GM23338 (cell line): Measurements from ENCODE around the gene IKZF1. TPM values are rescaled to one million over a fixed set of nuclear protein-coding genes. Genes with fewer than 3 reads are reported as not detected.

Experiments used
- ATAC-seq: fragments of 200-7000 bp; cut with Tn5 transposase; 3 replicates; pipeline ENCODE4 v1.9.1; 2020
- DNase-seq: peaks from one replicate; pipeline ENCODE4 v3.0.0-alpha.2; 2015; ENCODE audit warnings: low spot score
- H2AFZ ChIP-seq: fragments of 200-600 bp; sonication (generic); 2 replicates; pipeline ENCODE4 v1.8.0; 2016; ENCODE audit warnings: antibody characterized with exemption, mild to moderate bottlenecking, moderate library complexity
- H3F3A ChIP-seq: fragments of 200-600 bp; sonication (generic); replicated peaks from 2 replicates; pipeline ENCODE4 v1.8.0; 2017; ENCODE audit warnings: antibody characterized with exemption, mixed run types, low read depth
- H3K27ac ChIP-seq: fragments of 200-600 bp; sonication (generic); 2 replicates; pipeline ENCODE4 v1.6.1; 2016; ENCODE audit warnings: low read depth
- H3K27me3 ChIP-seq: fragments of 200-600 bp; sonication (generic); 2 replicates; pipeline ENCODE4 v1.8.0; 2016; ENCODE audit warnings: mild to moderate bottlenecking, mixed run types, moderate library complexity; ENCODE audit not compliant: insufficient read depth
- H3K36me3 ChIP-seq: fragments of 200-600 bp; sonication (generic); 2 replicates; pipeline ENCODE4 v1.8.0; 2016; ENCODE audit warnings: mild to moderate bottlenecking; ENCODE audit not compliant: insufficient read depth
- H3K4me1 ChIP-seq: fragments of 200-600 bp; sonication (generic); 2 replicates; pipeline ENCODE4 v1.8.0; 2016; ENCODE audit warnings: mild to moderate bottlenecking, moderate library complexity; ENCODE audit not compliant: insufficient read depth
- H3K4me2 ChIP-seq: fragments of 200-600 bp; sonication (generic); 2 replicates; pipeline ENCODE4 v1.7.1; 2017; ENCODE audit warnings: mixed run types
- H3K4me3 ChIP-seq: fragments of 200-600 bp; sonication (generic); 2 replicates; pipeline ENCODE4 v1.6.1; 2016; ENCODE audit warnings: mixed run types
- H3K79me2 ChIP-seq: fragments of 200-600 bp; sonication (generic); replicated peaks from 2 replicates; pipeline ENCODE4 v1.8.0; 2017; ENCODE audit warnings: mild to moderate bottlenecking; ENCODE audit not compliant: insufficient read depth
- H3K9me2 ChIP-seq: fragments of 200-600 bp; sonication (generic); 2 replicates; pipeline ENCODE4 v1.8.0; 2017; ENCODE audit not compliant: insufficient read depth
- H4K20me1 ChIP-seq: fragments of 200-600 bp; sonication (generic); replicated peaks from 2 replicates; pipeline ENCODE4 v1.8.0; 2017; ENCODE audit warnings: mild to moderate bottlenecking; ENCODE audit not compliant: insufficient read depth
- H3K27ac Mint-ChIP-seq: 2 replicates; pipeline ENCODE4 v1.8.0; 2020; ENCODE audit warnings: inconsistent platforms, mild to moderate bottlenecking, moderate library complexity, mixed read lengths
- H3K27me3 Mint-ChIP-seq: 3 replicates; pipeline ENCODE4 v1.8.0; 2022; ENCODE audit warnings: low read depth, mild to moderate bottlenecking, moderate library complexity, mixed read lengths, inconsistent platforms; ENCODE audit not compliant: insufficient read depth, poor library complexity
- H3K36me3 Mint-ChIP-seq: 3 replicates; pipeline ENCODE4 v1.8.0; 2021; ENCODE audit warnings: low read depth, mild to moderate bottlenecking, inconsistent platforms, moderate library complexity, mixed read lengths
- H3K4me1 Mint-ChIP-seq: 3 replicates; pipeline ENCODE4 v1.8.0; 2020; ENCODE audit warnings: mild to moderate bottlenecking, inconsistent platforms, mixed read lengths
- H3K4me3 Mint-ChIP-seq: 3 replicates; pipeline ENCODE4 v1.8.0; 2021; ENCODE audit warnings: moderate library complexity, mild to moderate bottlenecking, inconsistent platforms, mixed read lengths
- H3K9me3 Mint-ChIP-seq: 3 replicates; pipeline ENCODE4 v1.8.0; 2020; ENCODE audit warnings: moderate library complexity, mild to moderate bottlenecking, inconsistent platforms, mixed read lengths
- CREB1 ChIP-seq: fragments of 250-450 bp; sonication (Bioruptor Pico); IDR thresholded peaks from 2 replicates; pipeline ENCODE4 v1.5.0; 2020; ENCODE audit warnings: low read depth, mild to moderate bottlenecking, moderate library complexity
- CTCF ChIP-seq, 2 experiments: fragments of 200-600 bp in 1 of 2; sonication (generic) in 1 of 2; conservative IDR thresholded peaks; 2 replicates each; pipeline versions ENCODE4 v1.5.1 to v1.6.1; 2016 to 2017; ENCODE audit warnings: antibody characterized with exemption in 2 of 2, low read depth in 2 of 2, mild to moderate bottlenecking in 2 of 2, moderate library complexity in 1 of 2
- ETS1 ChIP-seq: IDR thresholded peaks from 2 replicates; pipeline ENCODE4 v1.6.1; 2016; ENCODE audit warnings: antibody characterized with exemption
- EZH2 ChIP-seq: fragments of 200-600 bp; sonication (generic); IDR thresholded peaks from one replicate; pipeline ENCODE4 v1.8.0; 2017; ENCODE audit warnings: antibody characterized with exemption, mild to moderate bottlenecking, low read depth; ENCODE audit not compliant: unreplicated experiment
- EZH2phosphoT487 ChIP-seq: fragments of 200-600 bp; sonication (generic); IDR thresholded peaks from one replicate; pipeline ENCODE4 v1.8.1; 2018; ENCODE audit warnings: antibody characterized with exemption; ENCODE audit not compliant: unreplicated experiment
- POLR2AphosphoS5 ChIP-seq: IDR thresholded peaks from 2 replicates; pipeline ENCODE4 v1.6.1; 2016; ENCODE audit warnings: antibody characterized with exemption, low read depth
- REST ChIP-seq: IDR thresholded peaks from one replicate; pipeline ENCODE4 v1.6.1; 2018; ENCODE audit warnings: antibody characterized with exemption; ENCODE audit not compliant: unreplicated experiment
- STAT1 ChIP-seq: IDR thresholded peaks from one replicate; pipeline ENCODE4 v1.6.1; 2016; ENCODE audit warnings: antibody characterized with exemption; ENCODE audit not compliant: unreplicated experiment
- ZNF331 ChIP-seq: fragments of 250-450 bp; sonication (Bioruptor Pico); IDR thresholded peaks from 2 replicates; pipeline ENCODE4 v1.5.0; 2020; ENCODE audit warnings: low read depth, mild to moderate bottlenecking, moderate library complexity
- ZNF462 ChIP-seq: fragments of 250-450 bp; sonication (Bioruptor Pico); IDR thresholded peaks from 2 replicates; pipeline ENCODE4 v1.5.0; 2020; ENCODE audit warnings: mild to moderate bottlenecking, moderate library complexity
- polyA plus RNA-seq: library from polyadenylated mRNA; unstranded; fragments of >200 nt; fragmentation: Nextera tagmentation; extraction: Ambion mirVana; gene quantifications from 2 replicates; pipeline ENCODE4 v1.2.1, GENCODE V29; 2016
- total RNA-seq: library from RNA; depleted of rRNA; stranded (reverse); fragments of >200 nt; shearing (Covaris generic); gene quantifications from 2 replicates; pipeline ENCODE4 v1.2.3, GENCODE V29; 2014

The IKZF1 gene
- total and polyA plus RNA-seq, 2 experiments from 2014 or later = 0.57 to 1.8 TPM

- TF ChIP-seq CTCF (conservative IDR thresholded peaks at IDR 0.05; ENCODE audit: low read depth in 2 of 2) (no peak), ZNF462 (CRISPR knock-in tag) (no peak)
Measured at GRCh38 chr7:50324113-50324512, 19.6 kb downstream of the IKZF1 start (continued).

GRCh38 chr7:50327443-50327842 lies 22.9 kb downstream of the IKZF1 start:
- ATAC-seq = no peak

More at GRCh38 chr7:50327443-50327842, 22.9 kb downstream of the IKZF1 start:
- H3K4me3 ChIP-seq = no peak overlapping the region
- H3K27me3 ChIP-seq = no peaks in the 10 kb centered on the region
- no peaks in the 10 kb centered on the region for H3K9me2 ChIP-seq
- peaks cover 11% of the 10 kb centered on the region for H3K4me1 Mint-ChIP-seq
- no peaks in the 10 kb centered on the region for H3K36me3 ChIP-seq
- no peak overlapping the region for H3K4me3 Mint-ChIP-seq
- H3K79me2 ChIP-seq = no peaks in the 10 kb centered on the region
- no peaks in the 10 kb centered on the region for H3K27me3 Mint-ChIP-seq
- H4K20me1 ChIP-seq = no peaks in the 10 kb centered on the region
- TF ChIP-seq CREB1 (CRISPR knock-in tag) (no peak), ZNF331 (CRISPR knock-in tag) (no peak), CTCF (conservative IDR thresholded peaks at IDR 0.05; ENCODE audit: low read depth in 2 of 2) (no peak), EZH2 (no peak), ETS1 (no peak), STAT1 (no peak), POLR2AphosphoS5 (no peak), REST (no peak), EZH2phosphoT487 (no peak)
- no peak overlapping the region for H3K4me2 ChIP-seq
- H3K27ac ChIP-seq = no peak overlapping the region
- no peak overlapping the region for H3K27ac Mint-ChIP-seq
- no peak overlapping the region for H2AFZ ChIP-seq
- no peaks in the 10 kb centered on the region for H3K9me3 Mint-ChIP-seq
- H3F3A ChIP-seq = no peaks in the 10 kb centered on the region
- no peak for DNase-seq
- H3K36me3 Mint-ChIP-seq = no peaks in the 10 kb centered on the region
- no peaks in the 10 kb centered on the region for H3K4me1 ChIP-seq
